ENCODE results near the gene RASSF5.

GRCh38 chr1:206593351-206593925 is 86.1 kb downstream of the RASSF5 start:
- TF ChIP-seq, protein P1, sequence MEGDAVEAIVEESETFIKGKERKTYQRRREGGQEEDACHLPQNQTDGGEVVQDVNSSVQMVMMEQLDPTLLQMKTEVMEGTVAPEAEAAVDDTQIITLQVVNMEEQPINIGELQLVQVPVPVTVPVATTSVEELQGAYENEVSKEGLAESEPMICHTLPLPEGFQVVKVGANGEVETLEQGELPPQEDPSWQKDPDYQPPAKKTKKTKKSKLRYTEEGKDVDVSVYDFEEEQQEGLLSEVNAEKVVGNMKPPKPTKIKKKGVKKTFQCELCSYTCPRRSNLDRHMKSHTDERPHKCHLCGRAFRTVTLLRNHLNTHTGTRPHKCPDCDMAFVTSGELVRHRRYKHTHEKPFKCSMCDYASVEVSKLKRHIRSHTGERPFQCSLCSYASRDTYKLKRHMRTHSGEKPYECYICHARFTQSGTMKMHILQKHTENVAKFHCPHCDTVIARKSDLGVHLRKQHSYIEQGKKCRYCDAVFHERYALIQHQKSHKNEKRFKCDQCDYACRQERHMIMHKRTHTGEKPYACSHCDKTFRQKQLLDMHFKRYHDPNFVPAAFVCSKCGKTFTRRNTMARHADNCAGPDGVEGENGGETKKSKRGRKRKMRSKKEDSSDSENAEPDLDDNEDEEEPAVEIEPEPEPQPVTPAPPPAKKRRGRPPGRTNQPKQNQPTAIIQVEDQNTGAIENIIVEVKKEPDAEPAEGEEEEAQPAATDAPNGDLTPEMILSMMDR (IDR thresholded peaks at IDR 0.05): no peak
- no peak for TF ChIP-seq CREB1 (CRISPR knock-in tag; IDR thresholded peaks at IDR 0.05)
- TF ChIP-seq, protein P2, sequence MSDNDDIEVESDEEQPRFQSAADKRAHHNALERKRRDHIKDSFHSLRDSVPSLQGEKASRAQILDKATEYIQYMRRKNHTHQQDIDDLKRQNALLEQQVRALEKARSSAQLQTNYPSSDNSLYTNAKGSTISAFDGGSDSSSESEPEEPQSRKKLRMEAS (CRISPR knock-in tag; IDR thresholded peaks at IDR 0.05): no peak
- TF ChIP-seq JAZF1 (CRISPR knock-in tag; IDR thresholded peaks at IDR 0.05): no peak
- no peak for TF ChIP-seq TEAD4 (CRISPR knock-in tag; IDR thresholded peaks at IDR 0.05)
- TF ChIP-seq KAT7 (CRISPR knock-in tag; IDR thresholded peaks at IDR 0.05; ENCODE audit: borderline replicate concordance): no peak
- TF ChIP-seq TP53 (CRISPR knock-in tag; IDR thresholded peaks at IDR 0.05): no peak
- no peak for TF ChIP-seq CBFB (CRISPR knock-in tag; IDR thresholded peaks at IDR 0.05; ENCODE audit: low read depth)
- TF ChIP-seq, protein P3, sequence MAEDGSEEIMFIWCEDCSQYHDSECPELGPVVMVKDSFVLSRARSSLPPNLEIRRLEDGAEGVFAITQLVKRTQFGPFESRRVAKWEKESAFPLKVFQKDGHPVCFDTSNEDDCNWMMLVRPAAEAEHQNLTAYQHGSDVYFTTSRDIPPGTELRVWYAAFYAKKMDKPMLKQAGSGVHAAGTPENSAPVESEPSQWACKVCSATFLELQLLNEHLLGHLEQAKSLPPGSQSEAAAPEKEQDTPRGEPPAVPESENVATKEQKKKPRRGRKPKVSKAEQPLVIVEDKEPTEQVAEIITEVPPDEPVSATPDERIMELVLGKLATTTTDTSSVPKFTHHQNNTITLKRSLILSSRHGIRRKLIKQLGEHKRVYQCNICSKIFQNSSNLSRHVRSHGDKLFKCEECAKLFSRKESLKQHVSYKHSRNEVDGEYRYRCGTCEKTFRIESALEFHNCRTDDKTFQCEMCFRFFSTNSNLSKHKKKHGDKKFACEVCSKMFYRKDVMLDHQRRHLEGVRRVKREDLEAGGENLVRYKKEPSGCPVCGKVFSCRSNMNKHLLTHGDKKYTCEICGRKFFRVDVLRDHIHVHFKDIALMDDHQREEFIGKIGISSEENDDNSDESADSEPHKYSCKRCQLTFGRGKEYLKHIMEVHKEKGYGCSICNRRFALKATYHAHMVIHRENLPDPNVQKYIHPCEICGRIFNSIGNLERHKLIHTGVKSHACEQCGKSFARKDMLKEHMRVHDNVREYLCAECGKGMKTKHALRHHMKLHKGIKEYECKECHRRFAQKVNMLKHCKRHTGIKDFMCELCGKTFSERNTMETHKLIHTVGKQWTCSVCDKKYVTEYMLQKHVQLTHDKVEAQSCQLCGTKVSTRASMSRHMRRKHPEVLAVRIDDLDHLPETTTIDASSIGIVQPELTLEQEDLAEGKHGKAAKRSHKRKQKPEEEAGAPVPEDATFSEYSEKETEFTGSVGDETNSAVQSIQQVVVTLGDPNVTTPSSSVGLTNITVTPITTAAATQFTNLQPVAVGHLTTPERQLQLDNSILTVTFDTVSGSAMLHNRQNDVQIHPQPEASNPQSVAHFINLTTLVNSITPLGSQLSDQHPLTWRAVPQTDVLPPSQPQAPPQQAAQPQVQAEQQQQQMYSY (CRISPR knock-in tag; IDR thresholded peaks at IDR 0.05): no peak
- TF ChIP-seq NFYB (CRISPR knock-in tag; conservative IDR thresholded peaks at IDR 0.05; ENCODE audit: low read depth): no peak
- TF ChIP-seq NR2C2 (CRISPR knock-in tag; IDR thresholded peaks at IDR 0.05): no peak
- TF ChIP-seq FOXP1 (CRISPR knock-in tag; IDR thresholded peaks at IDR 0.05; ENCODE audit: borderline replicate concordance): no peak
- TF ChIP-seq, protein P4, sequence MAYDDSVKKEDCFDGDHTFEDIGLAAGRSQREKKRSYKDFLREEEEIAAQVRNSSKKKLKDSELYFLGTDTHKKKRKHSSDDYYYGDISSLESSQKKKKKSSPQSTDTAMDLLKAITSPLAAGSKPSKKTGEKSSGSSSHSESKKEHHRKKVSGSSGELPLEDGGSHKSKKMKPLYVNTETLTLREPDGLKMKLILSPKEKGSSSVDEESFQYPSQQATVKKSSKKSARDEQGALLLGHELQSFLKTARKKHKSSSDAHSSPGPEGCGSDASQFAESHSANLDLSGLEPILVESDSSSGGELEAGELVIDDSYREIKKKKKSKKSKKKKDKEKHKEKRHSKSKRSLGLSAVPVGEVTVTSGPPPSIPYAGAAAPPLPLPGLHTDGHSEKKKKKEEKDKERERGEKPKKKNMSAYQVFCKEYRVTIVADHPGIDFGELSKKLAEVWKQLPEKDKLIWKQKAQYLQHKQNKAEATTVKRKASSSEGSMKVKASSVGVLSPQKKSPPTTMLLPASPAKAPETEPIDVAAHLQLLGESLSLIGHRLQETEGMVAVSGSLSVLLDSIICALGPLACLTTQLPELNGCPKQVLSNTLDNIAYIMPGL (CRISPR knock-in tag; IDR thresholded peaks at IDR 0.05): no peak
- TF ChIP-seq CREM (CRISPR knock-in tag; IDR thresholded peaks at IDR 0.05): no peak

Data from WTC11 (cell line).